Endometrial microvascular endothelial cells (primary cell): Measurements from ENCODE around the gene APOA1. TPM values are rescaled to one million over a fixed set of nuclear protein-coding genes. Genes with fewer than 3 reads are reported as not detected.

ENCODE experiments used
- in situ Hi-C: cut with HindIII; loops from 2 replicates; pipeline ENCODE4 v1.10.0; 2017; ENCODE audit warnings: low sequenced_read_pairs, low pct_unique_long_range_greater_than_20kb; ENCODE audit errors: inconsistent ontology term
- total RNA-seq: library from RNA; depleted of rRNA; stranded (reverse); fragments of >200 nt; gene quantifications from one replicate; pipeline ENCODE4 v1.2.3, GENCODE V29; 2015; ENCODE audit errors: inconsistent ontology term

The APOA1 gene
- total RNA-seq, 1 donor from 2014 or later: not detected

GRCh38 chr11:116797816-116798215 lies 39.6 kb downstream of the APOA1 start:
- in situ Hi-C loops: no loop called here

GRCh38 chr11:116796548-116796947 lies 40.9 kb downstream of the APOA1 start:
- in situ Hi-C loops: no loop called here

GRCh38 chr11:116794851-116795250 lies 42.6 kb downstream of the APOA1 start:
- in situ Hi-C loops: no loop called here

- in situ Hi-C loops: no loop called here
Measured at GRCh38 chr11:116793772-116794097, 43.7 kb downstream of the APOA1 start.

GRCh38 chr11:116792869-116793771 lies 44.3 kb downstream of the APOA1 start:
- in situ Hi-C loops: no loop called here

GRCh38 chr11:116792144-116792868 lies 45.1 kb downstream of the APOA1 start:
- in situ Hi-C loops: no loop called here

GRCh38 chr11:116791813-116792143 lies 45.6 kb downstream of the APOA1 start, which contains the start of gene APOA5:
Gene APOA5 (minus strand): TSS chr11:116791879. CDS start chr11:116791860, 19 bp downstream.
- in situ Hi-C loops: no loop called here

GRCh38 chr11:116791002-116791812 lies 46.2 kb downstream of the APOA1 start:
- in situ Hi-C loops: no loop called here

- in situ Hi-C loops: no loop called here
Measured at GRCh38 chr11:116790167-116791001, 47.0 kb downstream of the APOA1 start.

- in situ Hi-C loops: no loop called here
Measured at GRCh38 chr11:116788975-116789374, 48.4 kb downstream of the APOA1 start.

GRCh38 chr11:116788534-116788933 lies 48.9 kb downstream of the APOA1 start:
- in situ Hi-C loops: no loop called here

GRCh38 chr11:116787786-116788486 lies 49.5 kb downstream of the APOA1 start, which contains the start of gene ZPR1:
Gene ZPR1 (minus strand): TSS chr11:116788023. CDS start chr11:116787990, 33 bp downstream.
- in situ Hi-C loops: no loop called here

- in situ Hi-C loops: no loop called here
Measured at GRCh38 chr11:116787436-116787785, 50.0 kb downstream of the APOA1 start.

GRCh38 chr11:116786966-116787365 lies 50.5 kb downstream of the APOA1 start:
- in situ Hi-C loops: no loop called here

GRCh38 chr11:116786326-116786725 lies 51.1 kb downstream of the APOA1 start:
- in situ Hi-C loops: no loop called here
